H4 (cell line): ENCODE measurements around the gene CNNM3. TPM values are rescaled to one million over a fixed set of nuclear protein-coding genes. Genes with fewer than 3 reads are reported as not detected.
"Not testable (repeated sequence)": the region's sequence is repeated elsewhere in the genome, so short reads cannot be mapped to it uniquely, and the experiment has no call there.

ENCODE experiments used
- DNase-seq: peaks from one replicate; pipeline ENCODE4 v3.0.0-alpha.2; 2015; ENCODE audit warnings: low spot score
- total RNA-seq: library from RNA; depleted of rRNA; stranded (reverse); fragments of >200 nt; shearing (Covaris generic); gene quantifications from 2 replicates; pipeline ENCODE4 v1.2.3, GENCODE V29; 2014

The CNNM3 gene
- total RNA-seq, 1 experiment from 2014 or later, result 3.4 TPM

- no peak for DNase-seq
Observed at GRCh38 chr2:96798733-96799622, 17.1 kb upstream of the CNNM3 start.

DNA sequence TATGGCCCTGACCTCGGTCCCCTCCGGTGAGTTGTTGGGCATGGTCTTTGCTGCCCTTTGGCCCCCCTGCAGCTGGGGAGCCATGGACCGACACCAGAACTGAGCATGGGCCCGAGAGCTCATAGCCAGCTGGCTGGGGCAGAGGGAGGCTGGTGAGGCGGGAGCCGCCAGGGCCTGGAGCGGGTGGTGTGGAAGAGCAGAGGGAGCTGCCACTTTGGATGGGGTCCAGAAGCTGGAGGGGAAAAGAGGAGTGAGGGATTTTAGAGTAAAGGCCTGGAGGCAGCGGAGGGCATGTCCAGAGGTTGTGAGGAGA is 16.5 kb upstream of the CNNM3 start:
- no peak for DNase-seq

DNA sequence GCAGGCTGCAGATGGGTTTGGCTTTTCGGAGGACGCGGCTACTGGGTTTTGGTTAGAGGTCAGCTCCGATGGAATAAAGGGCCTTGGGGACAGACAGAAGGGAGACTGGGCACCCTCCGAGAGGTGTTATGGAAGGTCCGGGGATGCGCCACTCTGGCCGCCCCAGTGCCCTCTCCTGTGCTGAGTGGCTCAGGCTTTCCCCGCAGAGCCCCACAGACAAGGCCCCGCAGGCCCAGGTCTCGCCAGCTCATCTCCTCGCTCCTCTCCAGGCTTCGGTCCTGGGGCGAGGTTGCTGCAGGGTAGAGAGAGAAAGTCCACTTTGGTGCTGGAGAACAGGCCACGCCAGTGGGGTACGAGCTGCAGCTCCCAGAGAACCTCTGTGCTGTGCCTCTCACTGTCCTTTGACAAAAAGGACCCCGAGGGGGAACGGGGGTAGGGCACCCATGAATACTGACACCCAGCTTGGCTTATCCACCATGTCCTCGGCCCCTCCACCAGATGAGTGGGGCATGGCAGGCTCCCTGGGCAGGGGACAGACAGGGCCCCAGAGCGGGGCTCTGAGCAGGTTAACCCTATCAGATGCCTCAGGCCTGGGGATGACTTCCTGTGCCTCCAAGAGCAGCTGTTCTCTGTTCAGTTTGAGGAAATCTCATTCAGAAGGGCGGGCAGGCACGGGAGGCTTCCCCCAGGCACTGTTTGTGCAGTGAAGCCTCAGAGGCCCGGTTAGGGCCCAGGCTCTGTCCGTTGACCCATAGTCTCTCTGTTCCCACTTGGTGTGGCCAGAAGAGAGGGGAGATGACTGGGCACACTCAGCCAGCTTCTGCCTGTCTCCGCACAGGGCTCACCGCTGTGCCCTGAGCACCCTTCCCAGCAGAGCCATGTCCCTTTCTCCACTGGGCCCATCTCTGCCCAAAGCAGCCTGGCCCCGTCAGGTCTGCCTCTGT is 15.7 kb upstream of the CNNM3 start:
- DNase-seq, result no peak

DNA sequence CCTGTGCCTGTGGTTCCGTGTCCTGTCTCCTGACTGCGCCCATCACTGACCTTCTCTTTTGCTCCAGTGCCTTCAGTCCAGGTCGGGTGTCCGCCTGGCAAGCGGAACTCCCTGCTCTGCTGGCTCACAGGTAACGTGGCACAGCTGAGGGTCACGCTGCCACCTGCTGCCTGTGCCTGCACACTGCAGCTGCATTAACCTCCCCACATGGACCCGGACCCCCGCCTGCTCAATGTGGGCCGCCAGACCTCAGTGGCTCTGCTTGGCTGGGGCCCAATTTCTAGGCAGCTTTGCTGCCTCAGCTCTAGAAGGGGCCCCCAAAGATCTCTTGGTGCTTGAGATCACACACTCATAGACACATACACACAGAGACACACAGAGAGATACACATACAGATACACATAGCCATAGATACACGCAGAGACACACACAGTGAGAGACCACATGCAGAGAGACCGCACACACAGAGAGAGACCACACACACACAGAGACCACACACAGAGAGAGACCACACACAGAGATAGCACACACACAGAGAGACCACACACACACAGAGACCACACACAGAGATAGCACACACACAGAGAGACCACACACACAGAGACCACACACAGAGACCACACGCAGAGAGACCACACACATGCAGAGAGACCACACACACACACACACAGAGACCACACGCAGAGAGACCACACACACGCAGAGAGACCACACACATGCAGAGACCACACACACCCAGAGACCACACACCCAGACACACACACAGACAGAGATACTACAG is 14.9 kb upstream of the CNNM3 start:
- peak; percentile 51 for DNase-seq

DNA sequence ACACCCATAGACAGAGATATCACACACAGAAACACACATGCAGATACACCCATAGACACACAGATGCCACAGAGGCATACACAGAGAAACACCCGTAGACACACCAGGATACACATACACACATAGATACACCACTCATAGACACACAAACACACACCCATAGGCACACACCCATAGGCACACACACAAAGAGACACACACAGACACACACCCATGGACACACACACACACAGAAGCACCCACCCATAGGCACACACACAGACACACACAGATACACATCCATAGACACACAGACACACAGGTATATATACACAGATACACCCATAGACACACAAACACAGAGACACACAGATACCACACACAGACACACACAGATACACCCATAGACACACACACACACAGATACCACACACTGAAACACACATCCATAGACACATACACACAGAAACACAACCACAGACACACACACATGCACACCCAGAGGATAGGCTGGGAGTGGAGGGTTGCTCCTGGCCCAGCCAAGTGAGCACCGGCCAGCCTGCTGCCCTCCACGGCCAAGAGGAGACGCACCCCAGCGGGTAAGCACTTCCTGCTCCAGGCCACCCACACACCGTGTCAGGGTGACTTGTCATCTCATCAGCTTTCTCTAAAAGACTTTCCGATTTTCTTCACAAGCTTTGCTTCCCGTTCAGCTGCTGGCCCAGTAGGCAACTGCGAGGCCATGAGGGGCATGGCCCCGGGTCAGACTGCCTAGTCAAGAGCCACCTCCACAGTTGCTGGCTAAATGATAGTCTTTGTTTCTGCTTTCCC is 14.1 kb upstream of the CNNM3 start:
- no peak for DNase-seq

GRCh38 chr2:96802721-96803120 is 13.3 kb upstream of the CNNM3 start:
- no peak for DNase-seq

- DNase-seq, result no peak
Observed at GRCh38 chr2:96804986-96805385, 11.1 kb upstream of the CNNM3 start.

GRCh38 chr2:96805946-96806345 is 10.1 kb upstream of the CNNM3 start:
- not testable (repeated sequence) for DNase-seq

DNA sequence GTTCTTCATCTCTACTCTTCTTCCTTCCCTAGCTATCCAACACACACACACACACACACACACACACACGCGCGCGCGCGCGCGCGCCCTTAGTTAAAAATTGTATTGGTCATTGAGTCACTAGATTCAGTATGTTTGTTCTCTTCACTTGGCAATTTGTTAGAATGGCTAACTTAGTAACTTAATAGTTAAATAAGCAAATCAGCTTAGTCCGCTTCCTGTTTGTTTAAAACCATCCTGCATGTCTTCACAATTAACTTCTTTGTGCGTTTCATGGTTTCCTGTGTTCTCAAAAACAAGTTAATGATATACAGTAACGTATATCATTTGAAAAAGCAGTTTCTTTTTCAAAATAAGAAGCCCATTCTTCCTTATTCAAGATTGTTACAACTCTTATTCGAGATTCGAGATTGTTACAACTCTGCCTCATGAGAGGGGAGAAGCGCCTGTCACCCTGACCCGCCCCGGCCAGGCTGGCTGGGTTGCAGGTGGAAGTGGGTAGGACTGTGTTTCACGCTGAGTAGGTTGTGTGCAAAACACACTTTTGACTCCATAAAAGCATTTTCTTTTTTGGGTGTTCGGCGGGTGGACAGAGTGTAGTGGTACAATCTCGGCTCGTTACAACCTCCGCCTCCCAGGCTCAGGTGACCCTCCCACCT is 9.5 kb upstream of the CNNM3 start:
- no peak for DNase-seq

DNA sequence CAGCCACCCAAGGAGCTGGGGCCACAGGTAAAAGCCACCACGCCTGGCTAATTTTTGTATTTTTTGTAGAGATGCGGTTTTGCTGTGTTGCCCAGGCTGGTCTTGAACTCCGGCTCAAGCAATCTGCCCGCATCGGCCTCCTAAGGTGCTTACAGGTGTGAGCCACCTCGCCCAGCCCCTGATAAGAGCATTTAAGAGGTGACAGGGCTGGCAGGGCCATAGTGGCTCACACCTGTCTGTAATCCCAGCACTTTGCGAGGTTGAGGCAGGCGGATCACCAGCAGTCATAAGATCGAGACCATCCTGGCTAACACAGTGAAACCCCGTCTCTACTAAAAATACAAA is 9.0 kb upstream of the CNNM3 start:
- DNase-seq, result no peak

DNA sequence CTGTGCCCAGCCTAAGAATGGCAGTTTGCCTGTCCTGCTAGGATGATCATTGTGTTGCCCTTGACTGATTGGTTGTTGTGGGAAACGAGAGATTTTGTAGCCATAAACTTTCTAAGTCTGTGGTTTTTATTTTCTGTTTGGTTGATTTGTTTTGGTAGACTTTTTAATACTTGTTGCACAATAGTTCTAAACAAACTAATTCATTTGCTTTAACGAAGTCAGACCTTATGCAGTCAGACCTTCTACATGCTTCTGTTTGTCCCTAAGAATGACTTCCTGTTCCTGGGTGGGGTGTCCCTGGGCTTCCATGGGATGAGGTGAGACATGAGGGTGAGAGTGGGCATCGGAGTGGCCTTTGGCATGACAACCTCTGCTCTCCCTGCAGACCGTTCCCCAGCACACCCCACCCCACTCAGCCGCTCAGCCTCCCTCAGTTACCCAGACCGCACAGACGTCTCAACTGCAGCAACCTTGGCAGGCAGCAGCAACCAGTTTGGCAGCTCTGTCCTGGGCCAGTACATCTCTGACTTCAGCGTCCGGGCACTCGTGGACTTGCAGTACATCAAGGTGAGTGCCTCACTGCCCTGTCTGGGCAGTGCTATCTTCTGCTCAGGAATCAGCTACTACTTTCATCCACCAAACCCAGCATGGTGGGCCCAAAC is 7.8 kb upstream of the CNNM3 start:
- no peak for DNase-seq

DNA sequence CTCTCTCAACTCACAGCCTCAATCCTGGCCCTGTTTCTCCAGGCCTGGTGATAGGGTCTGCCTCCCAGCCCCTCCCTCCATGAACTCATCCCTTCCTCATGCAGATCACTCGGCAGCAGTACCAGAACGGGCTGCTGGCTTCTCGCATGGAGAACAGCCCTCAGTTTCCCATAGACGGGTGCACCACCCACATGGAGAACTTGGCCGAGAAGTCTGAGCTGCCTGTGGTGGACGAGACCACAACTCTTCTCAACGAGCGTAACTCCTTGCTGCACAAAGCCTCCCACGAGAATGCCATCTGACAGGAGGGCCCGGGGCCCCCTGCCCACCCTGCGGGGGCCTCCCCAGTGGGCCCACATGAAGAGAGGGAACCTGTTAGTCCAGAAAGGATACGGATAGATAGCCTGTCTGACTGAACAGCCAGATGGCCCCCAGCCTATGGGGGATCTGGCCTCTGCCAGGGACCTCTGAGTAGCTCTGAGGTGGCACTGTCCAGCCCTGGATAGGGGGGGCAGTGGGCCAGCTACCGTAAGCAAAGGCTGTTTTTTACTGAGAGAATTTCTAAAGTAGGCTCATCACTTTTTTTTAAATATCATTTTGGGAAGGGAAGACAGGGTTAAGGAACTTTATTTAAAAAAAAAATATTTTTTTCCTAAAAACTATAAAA is 6.7 kb upstream of the CNNM3 start:
- DNase-seq, result no peak

DNA sequence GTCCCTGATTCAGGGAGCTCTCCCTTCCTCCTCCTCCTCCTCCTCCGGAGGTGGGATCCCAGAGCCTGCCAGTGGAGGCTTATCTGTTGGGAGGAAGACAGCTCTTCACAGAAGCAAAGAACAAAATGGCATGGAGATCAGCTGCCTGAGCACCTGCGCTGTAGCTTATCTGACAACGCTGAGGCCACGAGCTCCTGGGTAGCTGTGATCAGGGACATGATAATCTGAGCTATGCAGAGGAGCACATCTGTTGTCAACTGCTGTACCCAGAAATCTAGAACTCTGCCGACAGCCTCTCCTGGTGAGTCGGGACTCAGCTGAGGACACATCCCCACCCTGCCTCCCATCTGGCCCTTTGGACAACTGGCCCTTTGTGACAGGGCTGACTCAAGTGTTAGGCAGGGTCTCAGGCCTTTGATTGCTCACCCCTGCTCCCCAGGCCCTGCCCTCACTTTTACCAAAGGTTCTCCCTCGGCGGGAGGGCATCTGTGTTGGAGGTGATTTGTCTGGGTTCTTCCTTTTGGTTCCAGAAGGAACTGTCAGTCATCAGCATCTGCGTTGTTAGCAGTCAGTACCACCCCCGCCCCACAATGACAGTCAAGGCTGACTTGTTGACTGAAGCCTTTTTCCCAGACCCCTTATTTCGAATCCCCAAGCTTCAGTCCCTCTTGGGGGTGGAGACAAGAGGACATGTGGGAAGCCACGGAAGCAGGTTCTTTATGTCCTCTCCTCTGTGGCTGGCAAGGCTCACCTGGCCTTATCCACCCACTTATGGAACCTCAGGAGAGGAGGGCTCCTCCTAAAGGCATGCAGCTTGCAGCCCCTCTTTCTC is 5.9 kb upstream of the CNNM3 start:
- DNase-seq, result no peak

GRCh38 chr2:96810783-96811192 is 5.3 kb upstream of the CNNM3 start:
- no peak for DNase-seq

DNA sequence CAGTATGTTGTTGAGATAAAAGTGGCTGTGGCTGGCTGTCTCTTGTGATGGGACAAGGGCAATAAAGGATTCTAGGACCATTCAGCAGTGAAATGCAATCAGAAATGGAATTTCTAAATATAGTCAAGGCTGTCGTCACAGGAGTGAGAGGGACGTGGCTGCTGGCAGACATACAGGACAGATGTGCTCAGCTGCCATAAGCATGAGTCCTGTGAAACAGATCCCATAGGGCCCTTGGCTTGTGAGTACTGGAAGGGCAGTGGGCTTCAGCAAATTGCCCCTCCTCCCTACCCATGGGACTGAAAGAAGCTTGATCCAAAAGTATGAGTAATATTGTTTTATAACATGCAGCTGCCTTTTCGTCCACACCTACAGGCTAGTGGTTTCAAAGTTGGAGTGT is 4.2 kb upstream of the CNNM3 start:
- DNase-seq, result no peak

- no peak for DNase-seq
Observed at GRCh38 chr2:96813656-96814055, 2.4 kb upstream of the CNNM3 start.

- DNase-seq, result no peak
Observed at GRCh38 chr2:96815326-96816126, 542 bp upstream of the CNNM3 start.
